Mucosa of stomach (tissue), 1 donor: Measurements from ENCODE around the gene NELL2.
"Not testable (repeated sequence)": the region's sequence is repeated elsewhere in the genome, so short reads cannot be mapped to it uniquely, and the experiment has no call there.

ENCODE experiments used
- H3K27me3 ChIP-seq: one replicate; pipeline ENCODE4 v1.7.0; 2013; ENCODE audit warnings: mild to moderate bottlenecking, low read length; ENCODE audit not compliant: control insufficient read depth, insufficient read depth
- H3K36me3 ChIP-seq: one replicate; pipeline ENCODE4 v1.7.0; 2013; ENCODE audit warnings: low read length; ENCODE audit not compliant: control insufficient read depth, insufficient read depth
- H3K4me1 ChIP-seq: one replicate; pipeline ENCODE4 v1.7.0; 2013; ENCODE audit warnings: mild to moderate bottlenecking, low read length; ENCODE audit not compliant: control insufficient read depth, insufficient read depth
- H3K4me3 ChIP-seq: one replicate; pipeline ENCODE4 v1.7.0; 2013; ENCODE audit warnings: low read length
- H3K9ac ChIP-seq: one replicate; pipeline ENCODE4 v1.7.0; 2013; ENCODE audit warnings: mild to moderate bottlenecking, low read length, moderate library complexity
- H3K9me3 ChIP-seq: one replicate; pipeline ENCODE4 v1.7.0; 2013; ENCODE audit warnings: mild to moderate bottlenecking, low read length, moderate library complexity; ENCODE audit not compliant: control insufficient read depth
- donor health status: Pancreatic carcinoma.

NELL2 gene

DNA sequence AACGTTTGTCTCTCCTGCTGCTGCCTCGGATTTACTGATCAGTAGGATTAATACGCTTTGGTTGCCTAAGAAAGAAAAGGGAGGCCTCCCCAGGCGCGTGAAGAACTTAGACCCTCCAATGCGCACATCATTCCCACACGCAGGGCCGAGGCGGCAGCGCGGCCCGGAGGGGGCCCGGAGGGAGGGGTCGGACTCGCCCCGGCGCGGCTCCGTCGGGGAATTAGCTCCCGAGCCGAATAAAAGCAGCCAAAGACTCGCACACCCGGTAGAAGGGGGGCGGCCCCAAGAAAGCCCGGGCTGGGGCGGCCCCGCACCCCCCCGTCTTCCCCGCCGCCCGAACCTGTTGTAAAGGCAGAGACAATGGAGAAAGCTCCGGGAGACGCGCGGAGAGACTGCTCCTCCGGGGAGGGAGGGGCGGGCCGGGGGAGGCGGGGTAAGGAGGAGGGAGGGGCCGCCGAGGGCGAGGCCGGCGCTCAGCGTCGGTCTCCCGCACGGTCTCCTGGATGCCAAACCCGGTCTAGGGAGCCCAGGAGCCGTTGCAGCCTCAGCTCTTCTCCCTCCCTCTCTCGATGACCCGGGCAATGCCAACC, at the start of gene NELL2:
Gene NELL2 (minus strand): TSS at position 362 of the 590 bp plus-strand sequence. CDS start 446 bp downstream, outside the sequence.
- Histone ChIP-seq H3K4me3 (peak within 1 kb of the TSS; percentile 8), H3K27me3 (peaks cover 34% of the 10 kb centered on the region), H3K4me1 (peaks cover 13% of the 10 kb centered on the region), H3K36me3 (no peaks in the 10 kb centered on the region), H3K9me3 (no peaks in the 10 kb centered on the region), H3K9ac (no peak within 1 kb of the TSS)

DNA sequence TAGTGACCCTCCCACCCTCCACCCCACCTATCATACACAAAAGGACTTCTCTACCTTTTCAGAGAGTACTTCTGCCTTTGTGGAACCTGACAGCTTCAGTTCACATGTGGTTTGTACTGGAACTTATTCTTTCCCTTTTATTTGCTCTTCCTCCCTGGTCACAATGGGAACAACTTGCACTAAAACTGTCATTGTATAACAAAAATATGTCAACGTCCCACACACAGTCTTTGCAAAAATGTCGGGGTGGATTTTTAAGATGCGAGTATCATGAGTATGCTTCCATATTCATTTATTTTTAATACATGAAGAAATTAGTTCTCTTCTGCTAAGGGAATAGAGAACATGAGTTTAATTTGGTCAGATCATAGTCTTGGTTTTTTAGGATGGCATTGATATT, 45.6 kb upstream of the NELL2 start:
- no peaks in the 10 kb centered on the region for H3K36me3 ChIP-seq

DNA sequence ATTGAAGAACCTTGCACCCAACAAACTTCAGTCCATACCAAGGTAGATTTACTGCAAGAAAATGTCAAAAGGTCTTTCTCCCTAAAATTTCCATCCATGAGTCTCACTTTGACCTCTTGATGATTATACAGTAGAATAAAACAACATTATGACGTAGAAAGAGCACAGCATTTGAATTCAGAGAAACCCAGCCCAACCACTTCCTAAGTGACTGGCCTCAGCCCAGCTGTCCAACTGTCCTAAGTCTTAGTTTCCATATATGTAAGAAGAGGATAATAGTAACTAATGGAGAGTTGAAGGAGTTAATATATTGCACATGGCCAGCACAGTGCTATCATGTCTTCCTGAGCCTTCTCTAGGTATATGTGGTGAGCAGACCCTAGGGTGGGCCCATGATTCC, 41.0 kb upstream of the NELL2 start:
- Histone ChIP-seq H3K4me1 (no peaks in the 10 kb centered on the region), H3K9ac (no peak overlapping the region), H3K36me3 (no peaks in the 10 kb centered on the region), H3K4me3 (no peak overlapping the region), H3K27me3 (no peaks in the 10 kb centered on the region), H3K9me3 (no peaks in the 10 kb centered on the region)

More for the DNA sequence above, 45.6 kb upstream of the NELL2 start:
- H3K27me3 ChIP-seq, result no peaks in the 10 kb centered on the region
- H3K9ac ChIP-seq, result no peak overlapping the region
- H3K4me3 ChIP-seq, result no peak overlapping the region
- H3K4me1 ChIP-seq, result no peaks in the 10 kb centered on the region
- no peaks in the 10 kb centered on the region for H3K9me3 ChIP-seq

DNA sequence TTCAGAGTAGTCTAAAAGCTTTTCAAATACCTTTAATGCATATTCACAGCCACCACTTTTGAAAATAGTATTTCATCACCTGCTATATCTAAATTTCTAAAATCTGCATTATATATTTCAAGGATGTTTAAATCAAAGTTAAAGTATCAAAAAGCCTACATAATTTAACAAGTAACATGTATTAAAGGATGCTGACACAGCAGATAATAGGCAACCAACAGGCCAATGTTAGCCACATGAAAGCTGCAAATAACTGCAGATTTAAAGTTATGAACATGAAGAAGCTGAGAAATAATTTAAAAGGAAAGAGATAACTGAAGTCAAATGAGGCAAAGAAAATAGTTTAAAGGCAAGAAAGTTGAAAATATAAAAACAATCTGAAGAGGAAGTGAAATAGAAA, 39.8 kb upstream of the NELL2 start:
- H3K27me3 ChIP-seq, result no peaks in the 10 kb centered on the region
- no peaks in the 10 kb centered on the region for H3K36me3 ChIP-seq
- H3K4me3 ChIP-seq, result no peak overlapping the region
- H3K9ac ChIP-seq, result no peak overlapping the region
- no peaks in the 10 kb centered on the region for H3K9me3 ChIP-seq
- no peaks in the 10 kb centered on the region for H3K4me1 ChIP-seq

DNA sequence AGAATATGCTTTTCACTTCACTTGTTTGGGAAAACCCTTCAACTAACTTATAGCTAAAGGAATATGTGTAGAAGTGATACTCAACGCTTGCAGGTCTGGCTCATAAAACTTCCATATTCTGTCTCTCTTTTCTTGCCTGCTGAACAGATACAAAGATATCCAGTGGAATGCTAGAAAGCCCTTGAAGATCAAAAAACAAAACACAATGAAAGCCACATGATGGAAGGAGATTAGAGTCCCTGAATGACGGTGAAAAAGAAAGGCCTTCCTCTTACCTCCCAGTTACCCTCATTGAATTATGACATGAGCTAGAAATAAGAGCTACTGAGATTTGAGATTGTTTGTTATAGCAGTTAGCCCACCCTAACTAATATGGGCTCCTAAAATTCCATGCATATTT, 28.2 kb upstream of the NELL2 start:
- Histone ChIP-seq H3K9ac (no peak overlapping the region), H3K4me1 (no peaks in the 10 kb centered on the region), H3K27me3 (no peaks in the 10 kb centered on the region), H3K4me3 (no peak overlapping the region), H3K9me3 (no peaks in the 10 kb centered on the region), H3K36me3 (no peaks in the 10 kb centered on the region)

DNA sequence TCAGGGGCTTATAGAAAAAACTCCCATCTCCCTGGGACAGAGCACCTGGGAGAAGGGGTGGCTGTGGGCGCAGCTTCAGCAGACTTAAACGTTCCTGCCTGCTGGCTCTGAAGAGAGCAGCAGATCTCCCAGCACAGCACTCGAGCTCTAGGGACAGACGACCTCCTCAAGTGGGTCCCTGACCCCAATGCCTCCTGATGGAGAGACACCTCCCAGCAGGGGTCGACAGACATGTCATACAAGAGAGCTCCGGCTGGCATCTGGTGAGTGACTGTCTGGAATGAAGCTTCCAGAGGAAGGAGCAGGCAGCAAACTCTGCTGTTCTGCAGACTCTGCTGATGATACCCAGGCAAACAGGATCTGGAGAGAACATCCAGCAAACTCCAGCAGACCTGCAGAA, 22.0 kb upstream of the NELL2 start:
- not testable (repeated sequence) for H3K4me3 ChIP-seq, H3K36me3 ChIP-seq, H3K27me3 ChIP-seq, H3K9ac ChIP-seq, H3K4me1 ChIP-seq, H3K9me3 ChIP-seq

DNA sequence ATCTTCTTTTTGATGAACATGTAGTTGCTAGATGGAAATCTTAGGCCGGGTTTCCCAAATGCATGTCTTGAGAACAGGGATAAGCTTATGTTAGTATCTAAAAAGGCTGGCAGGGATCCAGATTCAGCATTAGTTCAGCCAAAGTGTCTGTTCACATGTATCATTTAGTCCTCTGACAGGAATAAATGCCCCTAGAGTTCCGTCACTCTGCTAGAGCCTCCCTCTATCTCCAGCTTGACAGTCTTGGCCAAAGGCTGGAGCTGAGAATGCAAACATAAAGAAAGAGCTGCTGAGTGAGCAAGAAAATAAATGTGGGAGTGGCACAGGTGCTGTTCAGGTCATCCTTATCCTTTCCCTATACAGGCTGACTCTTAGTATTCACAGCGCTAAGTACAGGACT, 13.8 kb upstream of the NELL2 start:
- Histone ChIP-seq H3K9me3 (no peaks in the 10 kb centered on the region), H3K4me1 (no peaks in the 10 kb centered on the region), H3K9ac (no peak overlapping the region), H3K36me3 (no peaks in the 10 kb centered on the region), H3K27me3 (no peaks in the 10 kb centered on the region), H3K4me3 (no peak overlapping the region)

DNA sequence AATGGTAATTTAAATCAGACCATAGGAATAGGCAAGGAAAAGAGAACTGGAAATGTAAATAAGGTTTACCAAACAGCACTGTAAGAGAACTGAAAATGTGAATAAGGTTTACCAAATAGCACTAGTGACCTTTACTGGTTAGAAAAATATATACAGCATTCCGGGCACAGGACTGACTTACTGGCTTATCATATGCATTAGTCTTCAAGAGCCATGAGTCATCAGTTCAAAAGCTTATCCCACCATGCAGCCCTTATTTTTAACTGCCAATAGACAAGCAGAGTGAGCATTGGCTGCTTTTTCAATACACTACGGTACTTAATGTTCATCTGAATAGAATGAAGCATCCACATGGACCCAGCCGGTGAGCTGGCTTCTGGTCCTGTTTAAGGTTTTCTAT, 13.0 kb upstream of the NELL2 start:
- no peak overlapping the region for H3K9ac ChIP-seq
- H3K27me3 ChIP-seq, result no peaks in the 10 kb centered on the region
- no peak overlapping the region for H3K4me3 ChIP-seq
- no peaks in the 10 kb centered on the region for H3K9me3 ChIP-seq
- no peaks in the 10 kb centered on the region for H3K36me3 ChIP-seq
- no peaks in the 10 kb centered on the region for H3K4me1 ChIP-seq

DNA sequence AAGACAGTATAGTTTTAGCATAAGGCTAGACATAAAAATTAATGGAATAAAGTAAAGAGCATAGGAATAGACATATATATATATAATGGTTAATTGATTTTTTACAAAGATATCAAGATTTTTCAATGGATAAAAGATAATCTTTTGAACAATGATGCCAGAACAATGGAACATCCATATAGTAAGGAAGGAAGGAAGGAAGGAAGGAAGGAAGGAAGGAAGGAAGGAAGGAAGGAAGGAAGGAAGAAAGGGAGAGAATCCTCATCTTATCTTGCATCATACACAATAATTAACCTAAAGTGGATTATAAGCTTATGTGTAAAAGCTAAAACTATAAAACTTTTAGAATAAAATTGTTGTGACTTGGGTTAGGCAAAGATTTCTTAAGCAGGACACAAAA, 9.8 kb upstream of the NELL2 start:
- Histone ChIP-seq H3K9ac (no peak overlapping the region), H3K4me1 (no peaks in the 10 kb centered on the region), H3K36me3 (no peaks in the 10 kb centered on the region), H3K4me3 (no peak overlapping the region), H3K9me3 (no peaks in the 10 kb centered on the region), H3K27me3 (no peaks in the 10 kb centered on the region)

DNA sequence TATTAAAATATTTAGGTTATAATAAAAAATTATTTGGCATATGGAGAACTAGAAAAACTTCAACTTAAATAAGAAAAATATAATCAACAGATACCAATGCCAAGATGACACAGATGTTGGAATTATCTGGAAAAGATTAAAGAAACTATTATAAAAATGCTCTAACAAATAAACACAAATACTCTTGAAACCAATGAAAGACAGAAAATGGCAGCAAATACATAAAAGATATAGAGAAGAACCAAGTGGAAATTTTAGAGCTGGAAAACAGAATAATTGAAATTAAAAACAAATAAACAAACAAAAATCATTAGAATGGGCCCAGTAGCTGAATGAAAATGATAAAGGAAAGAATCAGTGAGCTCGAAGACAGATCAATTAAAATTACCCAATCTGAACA, 5.1 kb upstream of the NELL2 start:
- Histone ChIP-seq H3K4me1 (no peaks in the 10 kb centered on the region), H3K36me3 (no peaks in the 10 kb centered on the region), H3K4me3 (no peak overlapping the region), H3K9ac (no peak overlapping the region), H3K9me3 (no peaks in the 10 kb centered on the region), H3K27me3 (peaks cover 10% of the 10 kb centered on the region)

DNA sequence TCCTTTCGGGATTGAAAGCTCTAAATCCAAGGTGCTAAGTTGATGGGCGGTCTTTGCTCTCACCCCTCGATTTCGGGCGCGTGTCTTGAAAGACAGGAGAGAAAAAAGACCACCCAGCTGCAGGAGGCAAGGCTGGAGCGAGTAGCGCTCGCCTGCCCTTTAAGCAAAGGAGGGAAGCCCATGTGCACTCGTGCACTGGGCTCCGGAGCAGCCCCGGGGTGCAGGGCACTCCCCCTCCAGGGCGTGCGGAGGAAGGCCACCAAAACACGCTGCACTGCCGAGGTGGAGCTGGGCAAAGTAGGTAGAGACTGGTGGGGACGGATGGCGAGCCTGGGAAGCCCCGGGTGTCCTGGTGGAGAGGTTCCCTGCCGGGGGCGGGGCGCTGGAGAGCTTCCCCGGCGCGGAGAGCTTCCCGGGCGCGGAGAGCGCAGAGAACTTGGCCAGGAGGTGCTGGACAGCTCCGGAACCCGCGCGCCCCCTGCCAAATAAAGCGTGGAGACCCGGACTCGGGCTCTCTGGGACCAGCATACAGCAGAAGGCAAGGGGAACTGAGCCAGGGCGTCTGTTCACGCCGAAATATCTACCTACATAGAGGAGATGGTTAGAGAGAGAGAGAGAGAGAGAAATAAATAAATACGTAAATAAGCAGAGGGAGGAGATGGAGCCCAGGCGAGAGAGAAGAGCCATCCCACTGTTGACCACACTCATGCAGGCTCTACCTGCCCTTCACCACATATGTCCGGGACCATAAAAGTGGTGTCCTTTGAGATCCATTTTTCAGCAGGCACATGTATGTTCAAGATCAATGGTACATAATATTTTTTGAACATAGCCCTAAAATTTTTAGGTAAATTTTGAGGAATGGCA, 662 bp upstream of the NELL2 start:
- Histone ChIP-seq H3K4me1 (peaks cover 13% of the 10 kb centered on the region), H3K9me3 (no peaks in the 10 kb centered on the region), H3K9ac (no peak overlapping the region), H3K4me3 (no peak overlapping the region), H3K27me3 (peaks cover 34% of the 10 kb centered on the region), H3K36me3 (no peaks in the 10 kb centered on the region)

DNA sequence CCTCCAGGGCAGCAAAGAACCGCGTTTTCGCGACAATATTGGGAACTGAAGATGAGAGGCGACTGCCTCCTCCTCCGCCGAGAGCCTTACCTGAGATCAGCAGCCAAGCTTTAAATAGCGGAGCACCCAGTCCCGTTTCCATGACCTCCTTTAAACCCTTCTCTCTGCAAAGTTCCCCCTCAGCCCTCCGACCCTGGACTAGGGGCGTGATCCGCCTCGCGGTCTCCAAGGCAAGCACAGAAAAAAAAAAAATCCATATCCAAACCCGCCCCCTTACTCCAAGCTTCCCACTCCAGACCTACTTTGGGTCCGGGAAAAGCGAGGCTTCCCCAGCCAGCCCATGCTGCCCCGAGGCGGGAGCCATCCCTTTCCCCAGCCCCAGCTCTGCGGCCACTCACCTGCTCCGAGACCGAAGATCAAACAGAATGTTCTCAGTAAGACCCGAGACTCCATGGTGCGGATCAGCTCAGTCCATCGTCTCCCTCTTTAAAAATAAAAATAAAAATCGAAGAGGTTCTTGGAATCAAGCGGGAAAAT, 630 bp downstream of the NELL2 start:
- no peaks in the 10 kb centered on the region for H3K9me3 ChIP-seq
- H3K4me1 ChIP-seq, result peaks cover 13% of the 10 kb centered on the region
- peak overlapping the region; percentile 8 for H3K4me3 ChIP-seq
- no peak overlapping the region for H3K9ac ChIP-seq
- peaks cover 34% of the 10 kb centered on the region for H3K27me3 ChIP-seq
- no peaks in the 10 kb centered on the region for H3K36me3 ChIP-seq
